Ascending aorta (tissue), 2 donors: ENCODE measurements around the gene C12orf43. TPM values are rescaled to one million over a fixed set of nuclear protein-coding genes. Genes with fewer than 3 reads are reported as not detected.

Experiments
- DNase-seq, 2 donors: peaks; one replicate each; pipeline ENCODE4 v3.0.0-alpha.2; 2019; ENCODE audit warnings: low spot score in 2 of 2
- H3K27ac ChIP-seq, 2 donors: fragments of 200-600 bp; sonication (generic); one replicate each; pipeline ENCODE4 v1.5.1; 2016 to 2017; ENCODE audit warnings: mild to moderate bottlenecking in 1 of 2
- H3K27me3 ChIP-seq: fragments of 200-600 bp; sonication (generic); one replicate; pipeline ENCODE4 v1.5.1; 2017
- H3K36me3 ChIP-seq, 2 donors: fragments of 200-600 bp; sonication (generic); one replicate each; pipeline ENCODE4 v1.5.1; 2016
- H3K4me1 ChIP-seq, 2 donors: fragments of 200-600 bp; sonication (generic); one replicate each; pipeline ENCODE4 v1.5.1; 2016 to 2017; ENCODE audit warnings: mild to moderate bottlenecking in 1 of 2
- H3K4me3 ChIP-seq, 2 donors: fragments of 200-600 bp; sonication (generic); one replicate each; pipeline ENCODE4 v1.5.1; 2016 to 2017; ENCODE audit warnings: mild to moderate bottlenecking in 1 of 2
- H3K9me3 ChIP-seq, 2 donors: fragments of 200-600 bp; sonication (generic); one replicate each; pipeline ENCODE4 v1.5.1; 2016
- intact Hi-C: fragments of 100-400 bp; cut with DNase I; formaldehyde crosslinking; loops from one replicate; pipeline ENCODE4 v1.15.1; 2023
- total RNA-seq: library from RNA; depleted of rRNA; stranded (reverse); fragments of >200 nt; gene quantifications from one replicate; pipeline ENCODE4 v1.1.0, GENCODE V29; 2016
- TF ChIP-seq, protein P1 (sequence below), 3 experiments: fragments of 200-600 bp in 2 of 3; fragments of 450-650 bp in 1 of 3; sonication (generic) in 2 of 3; IDR thresholded peaks; one replicate each; pipeline ENCODE4 v1.5.1; 2016 to 2019; ENCODE audit warnings: antibody characterized with exemption in 3 of 3, mild to moderate bottlenecking in 1 of 3, moderate library complexity in 1 of 3

Gene C12orf43
- total RNA-seq, 1 donor from 2014 or later: 47.1 TPM

DNA sequence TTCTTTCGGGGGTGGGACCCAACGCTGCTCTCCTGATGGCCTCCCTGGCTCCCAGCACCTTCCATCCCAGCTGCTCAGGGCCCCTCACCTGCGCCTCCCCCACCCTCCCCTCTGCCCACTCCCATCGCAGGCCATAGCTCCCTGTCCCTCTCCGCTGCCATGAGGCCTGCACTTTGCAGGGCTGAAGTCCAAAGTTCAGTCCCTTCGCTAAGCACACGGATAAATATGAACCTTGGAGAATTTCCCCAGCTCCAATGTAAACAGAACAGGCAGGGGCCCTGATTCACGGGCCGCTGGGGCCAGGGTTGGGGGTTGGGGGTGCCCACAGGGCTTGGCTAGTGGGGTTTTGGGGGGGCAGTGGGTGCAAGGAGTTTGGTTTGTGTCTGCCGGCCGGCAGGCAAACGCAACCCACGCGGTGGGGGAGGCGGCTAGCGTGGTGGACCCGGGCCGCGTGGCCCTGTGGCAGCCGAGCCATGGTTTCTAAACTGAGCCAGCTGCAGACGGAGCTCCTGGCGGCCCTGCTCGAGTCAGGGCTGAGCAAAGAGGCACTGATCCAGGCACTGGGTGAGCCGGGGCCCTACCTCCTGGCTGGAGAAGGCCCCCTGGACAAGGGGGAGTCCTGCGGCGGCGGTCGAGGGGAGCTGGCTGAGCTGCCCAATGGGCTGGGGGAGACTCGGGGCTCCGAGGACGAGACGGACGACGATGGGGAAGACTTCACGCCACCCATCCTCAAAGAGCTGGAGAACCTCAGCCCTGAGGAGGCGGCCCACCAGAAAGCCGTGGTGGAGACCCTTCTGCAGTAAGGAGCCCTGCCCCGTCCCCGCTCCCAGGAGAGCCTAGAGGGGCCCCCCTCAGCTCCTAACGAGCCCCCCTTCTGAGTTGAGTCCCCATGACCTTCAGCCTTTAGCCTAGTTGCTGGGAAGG, 37.7 kb downstream of the C12orf43 start, which contains the start of gene HNF1A:
Gene HNF1A (plus strand): TSS at position 248 of the 924 bp plus-strand sequence. CDS start 226 bp downstream, at position 474.
- no peaks in the 10 kb centered on the region for H3K4me1 ChIP-seq
- TF ChIP-seq, protein P1, sequence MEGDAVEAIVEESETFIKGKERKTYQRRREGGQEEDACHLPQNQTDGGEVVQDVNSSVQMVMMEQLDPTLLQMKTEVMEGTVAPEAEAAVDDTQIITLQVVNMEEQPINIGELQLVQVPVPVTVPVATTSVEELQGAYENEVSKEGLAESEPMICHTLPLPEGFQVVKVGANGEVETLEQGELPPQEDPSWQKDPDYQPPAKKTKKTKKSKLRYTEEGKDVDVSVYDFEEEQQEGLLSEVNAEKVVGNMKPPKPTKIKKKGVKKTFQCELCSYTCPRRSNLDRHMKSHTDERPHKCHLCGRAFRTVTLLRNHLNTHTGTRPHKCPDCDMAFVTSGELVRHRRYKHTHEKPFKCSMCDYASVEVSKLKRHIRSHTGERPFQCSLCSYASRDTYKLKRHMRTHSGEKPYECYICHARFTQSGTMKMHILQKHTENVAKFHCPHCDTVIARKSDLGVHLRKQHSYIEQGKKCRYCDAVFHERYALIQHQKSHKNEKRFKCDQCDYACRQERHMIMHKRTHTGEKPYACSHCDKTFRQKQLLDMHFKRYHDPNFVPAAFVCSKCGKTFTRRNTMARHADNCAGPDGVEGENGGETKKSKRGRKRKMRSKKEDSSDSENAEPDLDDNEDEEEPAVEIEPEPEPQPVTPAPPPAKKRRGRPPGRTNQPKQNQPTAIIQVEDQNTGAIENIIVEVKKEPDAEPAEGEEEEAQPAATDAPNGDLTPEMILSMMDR (IDR thresholded peaks at IDR 0.05): no peak
- H3K4me3 ChIP-seq: peak within 1 kb of the TSS; percentile 24 to 57
- intact Hi-C loops: loop anchor here (10.0 kb wide), 1 partner anchor 254 kb away; the partner anchor contains the start of gene ACADS
- H3K36me3 ChIP-seq: no peaks in the 10 kb centered on the region
- H3K27me3 ChIP-seq: no peaks in the 10 kb centered on the region
- H3K27ac ChIP-seq: peak within 1 kb of the TSS in 1 of 2 donors; percentile 30
- no peak for DNase-seq
- H3K9me3 ChIP-seq: no peaks in the 10 kb centered on the region

DNA sequence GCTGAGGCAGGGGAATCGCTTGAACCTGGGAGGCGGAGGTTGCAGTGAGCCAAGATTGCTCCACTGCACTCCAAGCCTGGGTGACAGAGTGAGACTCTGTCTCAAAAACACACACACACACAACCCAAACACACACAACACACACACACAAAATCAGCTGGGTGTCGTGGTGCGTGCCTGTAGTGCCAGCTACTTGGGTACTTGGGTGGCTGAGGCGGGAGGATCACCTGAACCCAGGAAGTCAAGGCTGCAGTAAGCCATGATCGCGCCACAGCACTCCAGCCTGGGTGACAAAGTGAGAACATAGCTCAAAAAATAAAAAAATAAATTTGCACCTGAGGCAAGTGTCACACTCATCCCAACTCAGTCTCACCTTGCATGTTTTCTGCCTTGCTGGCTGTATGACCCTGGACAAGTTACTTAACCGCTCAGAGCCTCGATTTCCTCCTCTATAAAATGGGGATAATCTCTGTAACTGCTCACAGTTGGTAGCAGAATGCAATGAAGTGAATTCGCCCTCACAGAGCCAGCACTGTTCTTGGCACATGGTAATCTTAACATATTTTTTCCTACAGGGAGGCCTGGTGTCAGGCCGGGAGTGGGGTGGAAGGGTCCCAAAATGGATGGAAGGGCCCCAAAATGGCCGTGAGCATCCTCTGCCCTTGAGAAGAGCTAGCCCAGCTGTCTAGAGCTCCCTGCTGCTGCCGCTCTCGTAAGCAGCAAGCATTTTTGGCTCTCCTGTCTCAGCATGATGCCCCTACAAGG, 38.6 kb downstream of the C12orf43 start:
- intact Hi-C loops: loop anchor here (10.0 kb wide), 1 partner anchor 253 kb away; the partner anchor contains the start of gene ACADS
- peak overlapping the region in 1 of 2 donors; percentile 57 for H3K4me3 ChIP-seq
- no peaks in the 10 kb centered on the region for H3K9me3 ChIP-seq
- no peak for DNase-seq
- H3K27me3 ChIP-seq: no peaks in the 10 kb centered on the region
- TF ChIP-seq, protein P1 (IDR thresholded peaks at IDR 0.05): no peak
- H3K36me3 ChIP-seq: no peaks in the 10 kb centered on the region
- no peaks in the 10 kb centered on the region for H3K4me1 ChIP-seq
- H3K27ac ChIP-seq: peak overlapping the region in 1 of 2 donors; percentile 30

DNA sequence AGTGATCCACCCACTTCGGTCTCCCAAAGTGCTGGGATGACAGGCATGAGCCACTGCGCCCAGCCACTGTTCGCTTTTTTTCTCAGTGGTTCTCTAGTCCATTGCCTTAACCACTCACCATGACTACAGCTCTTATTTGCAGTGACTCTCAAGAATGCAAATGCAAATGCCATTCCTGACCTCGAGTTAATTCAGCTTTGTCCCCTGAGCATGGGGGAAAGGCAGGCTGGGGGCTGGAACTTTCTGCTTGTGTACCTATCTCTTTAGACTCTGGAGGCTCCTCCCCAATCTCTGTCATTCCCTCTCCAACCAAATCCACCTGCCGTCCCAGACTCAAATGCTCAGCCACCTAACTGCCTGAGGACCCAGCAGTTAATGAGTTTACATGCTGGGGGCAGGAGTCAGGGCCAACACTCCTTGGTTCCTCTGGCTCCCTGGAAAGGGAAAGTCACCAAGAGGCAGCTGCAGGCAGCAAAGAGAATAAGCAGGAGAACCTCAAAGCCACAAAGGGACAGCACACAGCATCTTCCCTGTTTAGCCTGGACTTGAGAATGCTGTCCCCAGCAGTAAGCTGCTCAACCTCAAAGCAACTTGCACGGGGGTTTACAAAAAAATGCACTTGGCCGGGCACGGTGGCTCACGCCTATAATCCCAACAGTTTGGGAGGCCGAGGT, 43.3 kb downstream of the C12orf43 start:
- Histone ChIP-seq H3K27ac (no peak overlapping the region), H3K27me3 (no peaks in the 10 kb centered on the region), H3K36me3 (no peaks in the 10 kb centered on the region), H3K9me3 (no peaks in the 10 kb centered on the region), H3K4me1 (no peaks in the 10 kb centered on the region), H3K4me3 (no peak overlapping the region)
- TF ChIP-seq, protein P1 (IDR thresholded peaks at IDR 0.05): no peak
- intact Hi-C loops: loop anchor here (10.0 kb wide), 1 partner anchor 248 kb away; the partner anchor contains the start of gene ACADS
- no peak for DNase-seq

DNA sequence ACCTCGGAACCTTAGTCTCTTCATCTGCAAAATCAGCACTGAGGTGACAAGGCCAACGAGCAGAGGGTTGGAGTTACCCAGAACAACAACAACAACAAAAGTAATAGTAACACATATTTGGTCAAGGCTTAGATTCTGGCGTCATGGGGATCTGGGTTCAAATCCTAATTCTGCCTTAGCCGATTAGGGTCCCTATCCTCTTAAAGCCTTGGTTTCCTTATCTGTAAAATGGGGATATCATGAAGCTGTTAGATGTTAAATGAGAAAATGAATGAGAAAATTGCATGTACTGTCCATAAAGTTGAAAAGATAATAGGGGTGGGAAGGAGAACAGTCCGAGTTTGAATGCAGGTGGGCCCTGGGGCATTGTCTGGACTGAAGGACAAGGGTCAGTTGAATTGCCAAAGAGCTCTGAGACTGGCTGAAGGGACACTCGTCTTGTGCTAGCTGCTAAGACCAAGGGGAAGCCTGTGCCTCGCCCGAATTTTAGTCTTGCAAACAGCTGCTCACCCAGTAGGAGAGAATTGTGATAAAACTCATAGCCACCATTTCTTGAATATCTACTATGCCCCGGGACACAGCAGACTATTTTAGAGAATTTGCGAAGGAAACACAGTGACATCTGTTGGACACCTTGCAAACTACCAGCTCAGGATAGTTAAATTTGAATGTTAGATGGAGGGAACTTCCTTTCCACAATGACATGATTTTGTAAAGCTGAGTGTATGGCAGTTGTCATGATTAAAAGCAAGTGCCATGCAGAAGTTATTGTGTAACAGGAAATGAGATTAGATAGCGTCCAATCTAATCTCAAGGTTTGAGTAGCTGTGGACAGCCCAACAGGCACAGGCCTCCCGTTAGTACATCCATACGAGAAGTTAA, 44.7 kb downstream of the C12orf43 start:
- DNase-seq: no peak
- TF ChIP-seq, protein P1 (IDR thresholded peaks at IDR 0.05): peak; percentile 69 to 81 (median 71)
- H3K36me3 ChIP-seq: no peaks in the 10 kb centered on the region
- no peaks in the 10 kb centered on the region for H3K4me1 ChIP-seq
- H3K27me3 ChIP-seq: no peaks in the 10 kb centered on the region
- H3K9me3 ChIP-seq: no peaks in the 10 kb centered on the region
- intact Hi-C loops: loop anchor here (1.0 to 10.0 kb wide), 3 partner anchors 247 to 389 kb away; partner anchors contain the start of gene ACADS
- no peak overlapping the region for H3K4me3 ChIP-seq
- H3K27ac ChIP-seq: no peak overlapping the region
